T-helper 1 cell (primary cell): ENCODE data around the gene LLCFC1.
"Not testable (repeated sequence)": the region's sequence is repeated elsewhere in the genome, so short reads cannot be mapped to it uniquely, and the experiment has no call there.

ENCODE experiments used
- DNase-seq, 5 donors: peaks; one replicate each; pipeline ENCODE4 v3.0.0-alpha.2; 2012 to 2020

LLCFC1 gene

GRCh38 chr7:142943706-142944268 is 4.5 kb downstream of the LLCFC1 start:
- no peak for DNase-seq

DNA sequence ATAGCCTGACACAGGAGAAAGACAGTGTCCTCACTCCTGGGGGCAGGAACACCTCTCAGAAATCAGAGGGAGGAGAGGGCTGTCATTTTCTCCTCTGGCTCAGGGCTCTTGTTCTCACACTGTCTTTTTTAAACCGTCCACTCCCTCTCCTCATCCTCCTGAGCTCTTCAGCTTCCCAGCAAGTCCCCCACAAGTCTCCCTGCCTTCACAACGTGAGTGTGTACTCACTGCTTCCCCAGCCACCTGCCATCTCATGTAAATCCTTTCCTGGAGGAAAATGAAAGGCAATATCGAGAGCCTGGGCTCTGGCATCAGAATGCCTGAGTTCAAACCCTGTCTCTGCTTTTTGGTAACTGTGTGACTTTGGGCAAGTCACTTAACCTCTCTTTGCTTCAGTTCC is 5.7 kb downstream of the LLCFC1 start:
- DNase-seq, result no peak

GRCh38 chr7:142948603-142949002 is 9.3 kb downstream of the LLCFC1 start:
- no peak for DNase-seq

GRCh38 chr7:142950235-142950634 is 11.0 kb downstream of the LLCFC1 start:
- DNase-seq, result no peak

GRCh38 chr7:142954680-142955268 is 15.5 kb downstream of the LLCFC1 start:
- DNase-seq, result no peak

- DNase-seq, result no peak
Observed at GRCh38 chr7:142956951-142957623, 17.8 kb downstream of the LLCFC1 start.

DNA sequence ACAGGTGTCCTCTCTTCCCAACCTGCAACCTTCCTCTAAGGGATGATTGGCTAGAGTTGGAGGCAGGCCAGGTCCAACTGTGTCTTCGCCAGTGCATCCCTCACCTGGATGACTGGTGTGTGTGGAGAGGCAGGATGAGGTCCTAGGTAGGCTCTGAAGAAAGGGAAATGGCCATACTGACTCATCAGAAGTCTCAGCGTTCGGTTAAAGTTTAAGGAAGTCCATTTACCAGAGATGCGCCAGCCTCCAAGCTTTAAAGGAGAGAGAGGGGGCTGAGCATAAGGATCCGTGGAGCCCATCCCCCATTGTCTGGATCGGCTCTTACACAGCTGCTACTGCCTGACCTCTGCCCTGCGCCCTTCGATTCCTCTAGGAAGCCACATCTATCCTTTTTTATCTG is 18.4 kb downstream of the LLCFC1 start:
- DNase-seq, result no peak

DNA sequence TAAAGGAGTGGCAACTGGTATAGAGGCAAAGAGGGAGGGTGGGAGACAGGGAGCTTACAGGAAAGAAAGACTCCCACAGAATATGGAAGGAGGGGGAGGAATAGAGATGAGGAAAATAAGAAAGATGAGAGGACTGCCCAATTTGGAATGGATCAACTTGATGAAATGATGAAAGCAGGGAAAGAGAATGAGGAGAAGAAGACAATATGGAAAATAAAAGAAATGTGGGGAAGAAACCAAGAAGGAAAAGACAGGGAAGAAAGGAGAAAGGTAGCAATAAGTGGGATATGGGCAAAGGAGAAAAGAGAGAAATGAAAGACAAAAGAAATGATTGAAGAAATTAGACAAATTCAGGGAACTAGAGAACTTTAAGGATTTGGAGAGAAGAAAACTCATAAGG is 19.9 kb downstream of the LLCFC1 start:
- DNase-seq, result no peak

DNA sequence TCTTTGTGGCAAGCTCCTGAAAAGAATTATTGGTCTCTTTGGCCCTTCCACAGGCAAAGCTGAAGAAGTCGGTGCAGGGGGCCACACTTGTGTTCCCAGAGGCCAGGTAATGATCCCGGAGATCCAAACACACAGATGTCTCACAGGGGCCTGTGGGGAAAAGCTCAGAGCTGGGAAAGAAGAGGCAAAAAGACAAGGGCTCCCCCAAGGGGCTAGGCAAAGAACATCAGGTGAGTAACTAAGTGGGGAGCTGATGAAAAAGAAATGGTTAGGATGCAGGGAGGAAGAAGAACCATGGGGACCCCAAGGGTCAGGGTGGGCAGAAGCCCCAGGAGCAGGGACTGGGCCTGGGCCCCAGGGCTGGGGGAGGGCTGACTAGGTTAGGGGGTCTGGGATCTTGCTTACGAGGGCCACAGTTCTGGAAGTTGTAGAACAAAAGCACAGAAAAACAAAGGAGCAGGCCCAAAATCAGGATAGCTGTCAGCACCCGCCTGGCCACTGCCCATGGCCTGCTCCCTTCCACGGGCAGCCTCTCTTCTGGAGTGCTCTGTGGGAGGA is 21.8 kb downstream of the LLCFC1 start:
- DNase-seq, result no peak

DNA sequence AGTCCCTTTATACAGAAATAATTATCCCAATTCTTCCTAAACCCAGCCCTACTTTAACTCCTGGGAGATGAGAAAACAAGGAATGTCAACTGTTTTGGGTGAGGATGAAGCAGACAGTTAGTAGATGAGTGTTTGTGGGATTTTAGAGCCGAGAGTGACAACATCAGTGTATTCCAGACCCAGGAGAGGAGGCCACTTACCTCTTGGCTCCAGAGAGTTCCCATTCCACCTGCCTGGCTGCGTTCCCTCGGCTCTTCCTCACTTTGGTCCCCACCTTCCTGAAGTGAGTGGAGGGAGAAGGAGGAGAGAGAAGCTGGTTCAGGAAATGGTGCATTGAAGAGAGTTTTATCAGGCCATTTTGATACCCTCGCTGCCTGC is 22.3 kb downstream of the LLCFC1 start:
- DNase-seq, result no peak

DNA sequence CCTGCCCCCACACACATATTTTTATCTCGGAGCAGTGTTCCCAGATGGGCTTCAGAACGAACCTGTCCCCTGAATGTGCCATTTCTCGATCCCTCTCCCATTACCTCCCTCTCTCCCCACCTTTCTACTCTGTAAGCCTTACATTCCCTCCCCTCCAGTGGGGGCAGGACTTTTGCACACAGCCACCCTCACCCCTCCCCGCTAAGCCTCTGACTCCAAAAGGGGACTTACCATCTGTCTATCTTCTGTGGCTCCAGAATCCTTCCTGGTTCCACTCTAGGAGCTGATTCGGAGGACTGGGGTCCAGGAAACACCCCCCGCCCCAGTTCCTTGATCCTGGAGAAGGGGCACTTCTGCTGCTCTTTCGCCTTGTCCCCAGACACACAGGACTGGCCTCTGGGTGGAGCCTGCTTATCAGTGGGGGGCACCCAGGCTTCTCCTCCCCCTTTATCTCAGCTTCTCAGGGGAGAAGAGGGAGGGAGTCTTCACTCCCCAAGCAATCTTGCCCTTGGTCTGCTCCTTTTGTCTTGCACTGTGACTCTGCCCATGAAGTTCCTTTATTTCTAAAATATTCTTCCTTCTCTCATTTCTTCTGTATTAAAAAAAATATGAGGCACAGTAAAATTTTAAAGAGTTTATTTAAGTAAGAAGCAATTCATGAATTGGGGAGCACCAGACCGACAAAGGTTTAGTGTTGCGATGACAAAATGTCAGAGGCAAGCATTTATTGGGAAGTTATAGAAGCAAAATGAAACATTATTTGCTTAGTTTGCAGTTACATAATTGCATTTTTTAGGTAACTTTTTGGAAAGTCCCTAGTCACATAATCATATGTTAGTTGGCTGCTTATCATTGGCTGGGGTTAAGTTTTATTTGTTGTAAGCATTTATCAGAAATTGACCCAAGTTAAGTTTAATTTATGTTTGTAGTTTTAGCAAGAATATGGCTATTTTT is 23.0 kb downstream of the LLCFC1 start, which contains the start of gene KEL:
TSS of gene KEL (minus strand) at position 391 of the 954 bp plus-strand sequence. CDS start at position 234, 157 bp downstream.
- DNase-seq, result no peak

- no peak for DNase-seq
Observed at GRCh38 chr7:142962991-142963390, 23.7 kb downstream of the LLCFC1 start.

DNA sequence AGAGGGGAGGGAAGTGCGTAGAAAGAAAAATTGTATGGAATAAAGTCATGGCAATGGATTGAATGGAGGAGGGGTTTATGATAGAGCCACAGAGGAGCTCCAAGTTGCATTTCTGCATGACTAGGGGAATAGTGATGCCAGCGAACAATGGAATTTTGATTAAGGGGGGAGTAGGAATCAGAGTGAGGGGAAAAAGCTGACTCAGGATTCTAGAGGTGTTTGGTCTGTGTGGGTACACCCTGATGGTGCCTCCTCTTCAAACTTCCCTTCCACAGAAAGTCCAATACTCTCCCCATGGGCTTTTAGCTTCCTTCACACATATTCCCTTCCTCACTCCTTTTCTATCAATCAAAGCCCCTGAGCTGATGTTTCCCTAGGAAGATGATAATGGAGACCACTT is 24.7 kb downstream of the LLCFC1 start:
- DNase-seq, result no peak

- no peak for DNase-seq
Observed at GRCh38 chr7:142964502-142965246, 25.4 kb downstream of the LLCFC1 start.

GRCh38 chr7:142968229-142968628 is 28.9 kb downstream of the LLCFC1 start:
- DNase-seq, result no peak

DNA sequence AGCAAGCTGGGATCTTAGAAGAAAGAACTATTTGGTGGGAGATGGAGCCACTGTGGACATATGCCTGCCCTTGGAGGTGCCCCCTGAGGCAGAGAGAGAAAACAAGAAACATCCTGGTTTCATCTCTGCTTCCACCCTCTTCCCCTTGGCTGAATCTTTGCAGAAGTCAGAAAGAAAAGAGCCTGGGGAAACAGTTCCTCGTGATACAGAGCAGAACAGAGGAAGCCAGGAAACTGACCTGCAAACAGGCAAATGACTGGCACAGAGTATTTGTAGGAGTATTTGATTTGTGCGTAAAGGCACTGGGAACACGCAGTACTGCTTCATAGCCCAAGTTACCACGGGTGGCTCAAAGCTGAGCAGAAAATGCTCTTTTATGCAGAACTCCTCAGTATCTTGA is 29.9 kb downstream of the LLCFC1 start:
- DNase-seq, result no peak

DNA sequence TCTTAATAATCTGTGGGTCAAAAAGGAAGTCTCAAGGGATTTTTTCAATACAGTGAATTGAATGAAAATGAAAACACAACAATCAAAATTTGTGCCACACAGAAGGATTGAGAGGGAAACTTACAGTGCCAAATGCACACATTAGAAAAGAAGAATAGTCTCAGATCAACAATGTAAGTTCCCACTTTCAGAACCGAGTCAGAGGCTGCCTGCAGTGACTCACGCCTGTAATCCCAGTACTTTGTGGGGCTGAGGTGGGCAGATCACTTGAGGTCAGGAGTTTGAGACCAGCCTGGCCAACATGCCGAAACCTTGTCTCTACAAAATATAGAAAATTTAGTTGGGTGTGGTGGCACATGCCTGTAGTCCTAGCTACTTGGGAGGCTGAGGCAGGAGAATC is 35.3 kb downstream of the LLCFC1 start:
- DNase-seq, result no peak

DNA sequence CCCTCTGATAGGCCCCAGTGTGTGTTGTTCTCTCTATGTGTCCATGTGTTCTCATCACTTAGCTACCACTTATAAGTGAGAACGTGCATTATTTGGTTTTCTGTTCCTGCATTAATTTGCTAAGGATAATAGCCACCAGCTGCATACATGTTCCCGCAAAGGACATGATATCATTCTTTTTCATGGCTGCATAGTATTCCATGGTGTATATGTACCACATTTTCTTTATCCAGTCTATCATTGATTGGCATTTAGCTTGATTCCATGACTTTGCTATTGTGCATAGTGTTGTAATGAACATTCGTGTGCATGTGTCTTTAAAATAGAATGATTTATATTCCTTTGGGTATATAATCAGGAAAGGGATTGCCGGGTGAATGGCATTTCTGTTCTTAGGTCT is 39.1 kb downstream of the LLCFC1 start:
- DNase-seq, result not testable (repeated sequence)

- no peak for DNase-seq
Observed at GRCh38 chr7:142983825-142984224, 44.5 kb downstream of the LLCFC1 start.

DNA sequence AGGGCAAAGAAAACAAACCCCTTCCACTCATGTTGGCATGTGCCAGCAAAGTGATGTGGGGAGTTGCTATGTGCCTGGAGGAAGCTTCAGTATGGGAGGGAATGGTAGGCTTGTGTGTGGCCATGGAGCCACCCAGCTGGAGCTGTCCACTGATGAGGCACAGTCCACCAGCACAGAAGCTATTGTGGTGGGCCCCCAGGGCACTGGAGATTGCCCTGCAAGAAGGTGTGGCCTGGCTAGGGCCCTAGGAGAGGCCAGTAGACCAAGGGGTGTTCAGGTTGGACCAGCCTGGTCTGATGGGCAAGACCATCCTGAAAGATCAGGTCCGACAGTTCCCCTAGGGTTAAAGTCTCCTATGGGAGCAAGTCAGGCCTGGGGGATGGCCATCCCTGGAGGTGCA is 45.0 kb downstream of the LLCFC1 start:
- no peak for DNase-seq
